GM19463 (cell line): ENCODE measurements around the gene NEU4.
A peak's percentile ranks its signal among the peaks of the same experiment; 100 is the strongest.

Experiments used
- ATAC-seq: cut with Tn5 transposase; IDR thresholded peaks from one replicate; pipeline ENCODE4 v1.9.1; 2021; ENCODE audit warnings: mild to moderate bottlenecking, moderate library complexity; ENCODE audit not compliant: unreplicated experiment

NEU4 gene

DNA sequence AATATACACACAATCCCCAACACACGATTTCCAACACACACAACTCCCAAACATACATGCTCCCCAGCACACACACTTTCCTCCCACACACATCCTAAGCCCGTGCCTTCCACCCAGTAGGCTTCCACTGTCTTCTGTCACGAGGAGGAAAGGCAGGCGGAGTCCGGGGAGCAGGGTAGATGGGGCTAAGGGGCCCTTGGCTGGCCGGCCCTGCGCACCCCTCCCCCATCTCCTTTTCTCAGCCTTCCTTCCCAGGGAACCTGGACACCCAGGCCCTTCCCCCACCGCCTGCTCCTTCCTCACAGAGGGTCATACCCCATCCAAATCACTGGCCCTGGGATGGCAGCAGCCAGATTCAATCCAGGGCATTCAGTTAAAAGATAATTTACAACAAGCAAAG is 53.1 kb downstream of the NEU4 start:
- no peak for ATAC-seq

- ATAC-seq = no peak
Observed at GRCh38 chr2:241862775-241863535, 54.0 kb downstream of the NEU4 start.

DNA sequence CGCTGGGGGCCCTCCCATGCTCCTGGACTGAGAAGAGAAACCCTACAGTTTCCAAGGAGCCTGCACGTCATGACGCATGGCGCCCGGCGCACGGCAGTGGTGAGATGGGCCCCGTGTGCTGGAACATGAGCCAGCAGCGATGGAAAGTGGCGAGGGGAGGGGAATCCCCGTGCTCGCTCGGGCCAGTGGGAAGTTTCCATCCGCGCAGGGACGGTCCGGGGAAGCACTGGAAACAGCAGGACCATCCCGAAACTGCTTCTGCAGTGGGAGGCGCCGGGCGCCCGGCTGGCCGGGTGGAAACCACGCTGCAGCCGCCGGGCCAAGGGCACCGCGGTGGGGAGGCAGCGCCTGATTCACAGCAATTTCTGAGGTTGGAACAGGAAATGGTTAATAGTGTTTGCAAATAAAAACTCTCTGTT is 54.6 kb downstream of the NEU4 start:
- peak; percentile 33 for ATAC-seq

GRCh38 chr2:241864168-241864849 is 55.3 kb downstream of the NEU4 start:
- ATAC-seq = no peak

GRCh38 chr2:241864850-241865213 is 55.8 kb downstream of the NEU4 start:
- ATAC-seq = no peak

DNA sequence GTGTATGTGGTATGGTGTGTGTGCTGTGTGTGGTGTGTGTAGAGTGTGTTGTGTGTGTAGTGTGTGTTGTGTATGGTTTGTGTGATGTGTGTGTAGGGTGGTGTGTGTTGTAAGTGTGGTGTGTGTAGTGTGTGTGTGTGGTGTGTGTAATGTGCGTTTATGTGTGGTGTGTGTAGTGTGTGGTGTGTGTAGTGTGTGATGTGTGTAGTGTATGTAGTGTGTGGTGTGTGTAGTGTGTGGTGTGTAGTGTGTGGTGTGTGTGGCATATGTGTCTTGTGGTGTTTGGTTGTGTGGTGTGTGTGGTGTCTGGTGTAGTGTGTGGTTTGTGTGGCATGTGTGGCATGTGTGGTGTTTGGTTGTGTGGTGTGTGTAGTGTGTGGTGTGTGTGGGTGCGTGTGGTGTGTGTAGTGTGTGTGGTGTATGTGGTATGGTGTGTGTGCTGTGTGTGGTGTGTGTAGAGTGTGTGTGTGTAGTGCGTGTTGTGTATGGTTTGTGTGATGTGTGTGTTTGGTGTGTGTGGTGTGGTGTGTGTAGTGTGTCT is 56.5 kb downstream of the NEU4 start:
- no peak for ATAC-seq

DNA sequence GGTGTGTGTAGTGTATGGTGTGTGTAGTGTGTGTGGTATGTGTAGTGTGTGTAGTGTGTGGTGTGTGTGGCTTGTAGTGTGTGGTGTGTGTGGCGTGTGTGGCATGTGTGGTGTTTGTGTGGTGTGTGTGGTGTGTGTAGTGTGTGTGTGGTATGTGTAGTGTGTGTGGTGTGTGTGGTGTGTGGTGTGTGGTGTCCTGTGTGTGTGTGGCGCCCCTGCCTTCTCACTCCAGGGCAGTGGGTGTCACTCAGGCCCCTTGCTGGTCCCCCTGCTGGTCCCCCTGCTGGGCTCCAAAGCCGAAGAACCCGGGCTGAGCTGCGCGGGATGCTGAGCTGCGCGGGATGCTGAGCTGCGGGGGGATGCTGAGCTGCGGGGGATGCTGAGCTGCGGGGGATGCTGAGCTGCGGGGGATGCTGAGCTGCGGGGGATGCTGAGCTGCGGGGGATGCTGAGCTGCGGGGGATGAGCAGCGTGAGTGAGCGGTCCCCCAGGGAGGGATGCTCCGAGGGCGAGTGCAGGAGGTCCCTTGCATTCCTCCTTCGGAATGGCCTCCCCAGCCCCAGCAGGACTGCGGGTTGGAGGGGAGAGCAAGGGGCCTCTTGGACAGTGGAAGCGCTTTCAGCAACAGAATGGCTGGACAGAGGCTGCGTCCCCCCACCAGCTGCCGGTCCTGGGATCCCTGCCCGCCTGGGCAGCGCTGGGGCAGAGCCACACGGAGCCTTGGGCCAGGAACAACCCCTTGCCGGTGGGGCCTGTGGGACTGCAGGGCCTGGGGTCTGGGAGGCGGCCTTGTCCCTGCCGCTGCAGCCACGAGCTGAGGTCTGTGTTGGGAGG is 57.2 kb downstream of the NEU4 start:
- no peak for ATAC-seq
